Stimulated activated CD8-positive, alpha-beta memory T cell treated with anti-CD3 and anti-CD28 coated beads, Interleukin-4, amount 100 ng/mL, for 48 hours (primary cell): Measurements from ENCODE around the gene UBE2G1.

Experiments
- DNase-seq: peaks from one replicate; pipeline ENCODE4 v3.0.0-alpha.2; 2020

Gene UBE2G1

DNA sequence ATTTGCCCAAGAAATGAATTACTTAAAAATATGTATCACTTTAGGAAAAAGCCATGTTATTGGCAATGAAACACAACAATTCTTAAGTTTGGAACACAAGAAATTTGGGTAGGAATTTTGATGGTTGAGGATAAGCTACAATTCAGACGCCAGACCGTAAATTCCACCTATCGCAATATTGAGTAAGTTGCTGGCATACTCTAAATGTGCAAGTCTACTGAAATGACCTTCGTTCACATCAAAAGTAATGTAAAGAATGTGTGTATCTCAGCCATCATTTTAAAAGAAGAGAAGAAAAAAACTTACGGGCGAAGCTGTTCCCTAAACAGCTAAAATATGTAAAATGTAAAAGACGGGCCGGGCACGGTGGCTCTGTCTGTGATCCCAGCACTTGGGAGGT, 33.4 kb downstream of the UBE2G1 start:
- no peak for DNase-seq

DNA sequence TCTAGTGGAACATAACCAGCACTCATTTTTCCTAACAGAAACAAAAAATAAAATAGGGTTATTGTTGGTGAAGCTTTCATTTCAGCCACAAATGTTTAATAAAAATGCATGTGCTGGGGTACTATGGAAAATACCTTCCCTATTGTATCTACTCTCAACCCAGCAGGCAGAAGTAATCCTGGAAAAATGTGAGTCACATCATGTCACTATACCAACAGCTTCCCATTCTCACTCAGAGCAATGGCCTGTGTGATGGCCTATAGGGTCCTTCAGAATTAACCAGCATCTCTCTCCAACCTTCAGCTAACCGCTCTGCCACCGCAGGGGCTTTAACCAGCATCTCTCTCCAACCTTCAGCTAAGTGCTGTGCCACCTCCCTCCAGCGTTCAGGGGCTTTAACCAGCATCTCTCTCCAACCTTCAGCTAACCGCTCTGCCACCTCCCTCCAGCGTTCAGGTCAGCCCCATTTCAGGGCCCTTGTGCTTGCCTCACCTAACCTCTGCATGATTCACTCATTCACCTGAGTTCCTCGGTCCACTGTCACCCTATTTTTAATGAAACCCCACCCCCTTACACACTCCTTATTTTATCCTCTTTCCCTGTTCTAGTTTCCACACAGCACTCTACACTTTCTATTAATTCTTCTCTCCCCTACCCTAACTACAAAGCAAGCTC, 34.0 kb downstream of the UBE2G1 start:
- no peak for DNase-seq

DNA sequence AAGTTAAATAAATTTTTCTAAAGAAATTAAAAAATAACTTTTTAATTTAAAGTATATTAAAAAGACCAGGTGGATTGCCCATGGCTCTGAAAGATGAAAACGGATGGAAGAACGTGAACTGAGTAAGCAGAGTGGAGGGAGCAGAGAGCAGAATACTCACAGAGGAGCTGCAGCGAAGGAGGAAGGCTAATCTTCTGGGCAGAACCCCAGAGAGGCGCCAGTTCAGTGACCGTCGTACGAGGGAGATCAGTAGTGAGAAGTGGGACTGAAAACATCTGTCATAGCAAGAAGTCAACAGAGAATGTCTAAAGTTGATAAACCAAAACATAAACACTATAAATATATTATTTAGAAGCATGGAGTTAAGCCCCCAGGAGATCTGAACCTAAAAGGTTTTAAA, 34.9 kb downstream of the UBE2G1 start:
- no peak for DNase-seq

DNA sequence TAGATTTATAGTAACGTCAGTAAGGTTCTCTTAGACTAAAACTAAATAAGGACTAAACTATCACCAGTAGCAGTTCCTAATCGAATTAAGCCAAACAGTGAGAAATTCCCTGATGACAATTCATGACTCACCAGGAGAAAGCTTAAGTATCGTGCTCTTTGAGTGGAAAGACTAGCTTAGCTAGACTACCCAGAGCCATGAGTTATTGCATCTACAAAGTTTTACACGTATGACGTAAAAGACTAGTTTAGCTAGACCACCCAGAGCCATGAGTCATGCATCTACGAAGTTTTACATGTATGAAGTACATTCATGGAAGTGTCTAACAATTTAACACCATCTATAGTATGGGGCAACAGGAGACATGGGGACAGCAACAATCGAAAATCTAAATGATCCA, 36.6 kb downstream of the UBE2G1 start:
- DNase-seq, result no peak

DNA sequence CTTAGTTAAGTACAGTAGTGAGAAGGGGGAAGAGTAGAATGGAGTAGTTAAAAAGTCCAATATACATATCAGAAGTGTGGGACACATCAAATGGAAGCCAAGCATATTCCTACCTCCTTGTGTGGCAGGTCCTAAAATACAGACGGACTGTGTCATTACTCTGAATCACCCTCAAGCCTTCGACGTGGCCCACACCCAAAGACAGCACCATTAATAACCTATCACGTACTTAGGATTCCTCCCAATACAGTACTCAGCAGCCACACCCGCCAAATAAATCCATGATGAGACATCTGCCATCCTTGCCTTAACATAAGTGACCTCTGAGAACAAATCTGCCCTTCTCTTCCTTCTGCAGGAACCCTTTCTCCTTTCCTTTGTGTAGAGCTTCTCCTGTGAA, 38.9 kb downstream of the UBE2G1 start:
- no peak for DNase-seq

DNA sequence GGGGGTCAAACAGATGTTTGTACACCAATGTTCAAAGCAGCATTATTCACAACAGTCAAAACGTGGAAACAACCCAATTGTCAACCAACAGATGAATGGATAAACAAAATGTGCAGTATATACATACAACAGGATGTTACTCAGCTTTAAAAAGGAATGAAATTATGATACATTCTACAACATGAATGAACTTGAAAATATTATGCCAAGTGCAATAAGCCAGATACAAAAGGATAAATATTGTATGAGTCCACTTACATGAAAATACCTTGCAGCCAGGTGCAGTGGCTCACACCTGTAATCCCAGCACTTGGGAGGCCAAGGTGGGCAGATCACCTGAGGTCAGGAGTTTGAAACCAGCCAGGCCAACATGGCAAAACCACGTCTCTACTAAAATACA, 39.9 kb downstream of the UBE2G1 start:
- no peak for DNase-seq

DNA sequence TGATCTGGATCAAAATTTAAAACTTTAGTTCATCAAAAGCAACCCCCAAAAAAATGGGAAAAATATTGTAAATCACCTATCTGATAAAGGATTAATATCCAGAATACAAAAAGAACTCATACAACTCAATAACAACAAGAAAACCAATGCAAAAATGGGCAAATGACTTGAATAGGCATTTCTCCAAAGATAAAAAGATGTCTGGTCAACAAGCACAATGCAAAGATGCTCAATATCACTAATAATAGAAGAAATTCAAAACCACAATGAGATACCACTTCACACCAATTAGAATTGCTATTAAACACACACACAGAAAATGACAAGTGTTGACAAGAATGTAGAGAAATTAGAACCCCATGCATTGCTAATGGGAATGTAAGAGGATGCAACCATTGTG, 40.4 kb downstream of the UBE2G1 start:
- DNase-seq, result no peak

DNA sequence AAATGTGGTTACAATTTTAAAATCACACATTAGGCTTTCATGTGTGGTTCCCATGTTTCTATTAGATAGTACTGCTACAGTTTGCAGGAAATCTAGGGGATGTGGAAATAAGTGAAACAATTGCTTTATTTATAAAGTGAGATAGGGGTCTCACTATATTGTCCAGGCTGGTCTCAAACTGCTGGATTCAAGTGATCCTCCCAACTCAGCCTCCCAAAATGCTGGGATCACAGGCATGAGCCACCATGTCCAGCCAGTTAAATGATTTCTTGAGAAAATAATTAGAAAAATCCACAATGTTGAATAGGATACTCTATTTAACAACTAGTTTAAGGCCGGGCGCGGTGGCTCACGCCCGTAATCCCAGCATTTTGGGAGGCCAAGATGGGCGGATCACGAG, 42.0 kb downstream of the UBE2G1 start:
- DNase-seq, result no peak

DNA sequence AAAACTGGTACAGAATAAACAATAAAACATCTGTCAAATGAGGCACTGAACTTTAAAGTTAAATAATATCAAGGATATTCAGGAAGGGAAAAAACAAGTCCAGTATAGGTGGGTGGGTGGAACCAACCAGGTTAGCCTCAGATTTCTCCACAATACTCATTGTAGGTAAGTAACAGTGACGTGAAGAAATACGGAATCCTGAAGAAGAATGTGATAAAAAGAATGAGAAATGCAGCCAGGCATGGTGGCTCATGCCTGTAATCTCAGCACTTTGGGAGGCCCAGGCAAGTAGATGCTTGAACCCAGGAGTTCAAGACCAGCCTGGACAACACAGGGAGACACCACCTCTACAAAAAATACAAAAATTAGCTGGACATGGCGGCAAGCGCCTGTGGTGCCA, 47.3 kb downstream of the UBE2G1 start:
- no peak for DNase-seq

DNA sequence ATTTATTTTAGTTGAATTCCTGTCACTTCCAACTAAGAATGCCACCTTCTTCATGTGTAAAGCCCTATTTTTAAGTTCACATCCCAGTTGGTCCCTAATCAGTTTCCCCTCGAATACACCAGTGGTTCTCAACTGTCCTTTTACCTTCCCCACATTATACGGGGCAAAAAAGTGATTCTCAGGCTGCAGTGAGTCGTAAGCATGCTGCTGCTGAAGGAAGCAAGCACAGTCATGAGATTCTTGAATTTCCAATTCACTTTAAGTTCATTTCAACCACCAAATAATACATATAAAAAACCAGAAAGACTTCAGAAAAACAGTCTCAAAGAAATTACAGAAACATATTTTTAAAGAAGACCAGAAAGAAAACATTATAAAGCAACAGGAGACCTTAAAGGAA, 47.9 kb downstream of the UBE2G1 start:
- DNase-seq, result no peak

DNA sequence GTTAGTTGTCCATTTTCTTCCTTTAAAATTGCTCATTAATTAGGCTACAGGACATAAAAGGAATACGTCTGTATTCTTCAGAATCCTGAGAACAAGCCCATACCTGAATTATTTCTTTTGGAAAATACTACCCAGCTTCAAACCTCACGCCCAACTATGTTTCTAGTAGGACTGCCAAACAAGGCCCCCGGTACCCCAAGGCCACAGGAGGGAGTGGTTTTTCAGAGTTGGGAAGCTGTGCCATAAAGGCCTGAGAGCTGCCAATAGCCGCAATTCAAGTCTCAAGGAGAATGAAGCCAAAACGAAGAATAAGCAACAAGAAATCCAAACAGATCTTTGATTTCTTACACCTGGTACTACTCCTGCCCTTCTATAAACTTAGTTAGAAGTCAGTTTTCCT, 48.3 kb downstream of the UBE2G1 start:
- DNase-seq, result no peak

DNA sequence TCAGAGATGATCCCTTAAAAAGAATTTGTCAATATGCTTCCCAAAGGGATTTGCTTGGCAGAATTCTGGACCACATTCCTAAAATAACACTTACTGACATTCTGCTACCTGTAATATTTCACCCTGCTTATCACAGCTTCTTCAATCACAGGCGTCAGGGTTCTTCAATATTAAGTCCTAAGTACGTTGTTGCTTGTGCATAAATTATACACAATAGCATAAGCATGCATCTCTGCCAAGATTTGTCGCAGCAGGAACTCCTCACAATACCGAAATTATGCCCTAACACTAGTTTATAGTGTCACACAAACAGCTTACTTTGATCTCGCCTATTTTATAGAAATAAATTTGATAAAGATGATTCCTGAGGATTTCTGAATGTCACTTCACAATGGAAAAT, 48.9 kb downstream of the UBE2G1 start:
- DNase-seq, result no peak

DNA sequence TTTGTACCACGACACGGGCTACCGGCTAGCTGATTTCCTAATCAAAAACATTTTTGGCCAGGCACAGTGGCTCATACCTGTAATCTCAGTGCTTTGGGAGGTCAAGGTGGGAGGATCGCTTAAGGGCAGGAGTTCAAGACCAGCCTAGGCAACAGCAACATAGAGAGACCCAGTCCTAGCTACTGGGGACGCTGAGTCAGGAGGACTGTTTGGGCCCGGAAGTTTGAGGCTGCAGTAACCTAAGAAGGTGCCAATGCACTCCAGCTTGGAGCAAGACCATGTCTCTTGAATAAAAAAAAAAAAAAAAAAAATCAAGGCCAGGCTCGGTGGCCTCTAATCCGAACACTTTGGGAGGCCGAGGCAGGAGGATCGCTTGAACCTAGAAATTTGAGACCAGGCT, 49.8 kb downstream of the UBE2G1 start:
- DNase-seq, result no peak

DNA sequence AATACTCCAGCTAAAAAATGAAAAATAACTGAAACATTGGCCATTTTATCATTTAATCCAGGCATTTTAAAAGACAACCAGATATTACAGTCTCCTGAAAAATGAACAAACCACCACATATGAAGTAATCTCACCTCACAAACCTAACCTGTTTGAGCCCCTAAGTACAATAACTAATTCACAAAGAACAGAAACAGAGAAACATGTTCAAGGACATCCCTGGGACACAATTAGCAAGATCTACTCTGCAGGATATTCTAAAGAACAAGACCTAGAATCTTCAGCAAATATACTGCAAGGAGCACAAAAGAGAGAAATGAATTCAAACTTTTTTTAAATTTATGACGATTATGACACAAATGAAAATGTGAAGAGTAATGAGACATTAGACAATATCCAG, 51.9 kb downstream of the UBE2G1 start:
- no peak for DNase-seq

DNA sequence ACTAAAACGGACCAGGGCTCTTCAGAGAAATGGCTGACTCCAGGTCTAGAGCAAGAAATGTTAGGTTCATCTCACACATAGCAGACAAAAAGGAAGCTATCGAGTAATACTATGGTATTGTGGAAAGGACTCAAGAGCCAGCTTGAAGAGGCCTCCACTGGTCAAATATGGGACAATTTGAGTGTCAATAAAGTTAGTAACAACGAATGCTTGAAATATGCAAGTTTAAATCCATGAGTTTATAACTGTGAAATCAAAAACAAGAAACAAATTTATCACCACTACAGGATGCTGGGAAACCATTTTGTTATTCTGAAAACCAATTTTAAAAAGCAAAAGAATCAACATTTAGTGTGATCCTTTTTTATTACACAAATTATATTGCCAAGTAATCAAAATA, 52.3 kb downstream of the UBE2G1 start:
- no peak for DNase-seq

DNA sequence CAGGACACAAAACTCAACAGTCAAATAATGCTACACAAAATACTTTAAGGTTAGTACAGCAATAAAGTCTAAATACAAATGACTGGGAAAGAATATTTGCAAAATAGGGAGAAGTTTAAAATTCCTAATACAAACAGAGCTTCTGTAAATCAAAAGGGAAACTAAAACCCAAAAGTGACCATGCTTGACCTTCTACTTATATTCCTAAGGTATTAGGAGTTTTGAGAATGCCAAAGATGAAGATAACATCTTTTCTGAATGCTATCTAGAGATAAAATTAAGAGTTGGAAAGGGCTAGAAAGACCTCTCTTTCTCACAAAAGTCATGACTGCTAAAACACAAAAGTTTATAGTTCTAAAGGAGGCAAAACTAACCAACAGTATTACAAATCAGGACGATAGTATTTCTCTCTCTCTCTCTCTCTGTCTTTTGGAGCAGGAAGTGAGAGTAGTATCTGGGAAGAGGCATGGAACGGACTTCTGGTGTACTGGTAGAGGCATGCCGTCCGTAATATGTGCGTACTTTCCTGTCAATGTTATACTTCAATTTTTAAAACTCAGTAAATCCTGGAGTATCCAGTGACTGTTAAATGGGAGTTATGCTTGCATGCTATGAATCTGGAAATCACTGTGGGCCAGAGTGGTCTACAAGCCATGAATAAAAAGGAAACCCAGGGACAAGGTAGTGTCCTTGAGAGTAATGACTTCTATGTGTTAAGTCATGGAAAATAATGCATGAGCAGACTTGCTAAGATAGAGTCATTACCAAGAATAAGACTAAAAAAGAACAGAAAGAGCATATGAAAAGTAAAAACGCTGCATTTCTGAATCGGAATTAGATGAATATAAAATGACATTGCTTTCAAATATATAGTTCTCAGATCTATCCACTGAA, 53.0 kb downstream of the UBE2G1 start:
- no peak for DNase-seq

DNA sequence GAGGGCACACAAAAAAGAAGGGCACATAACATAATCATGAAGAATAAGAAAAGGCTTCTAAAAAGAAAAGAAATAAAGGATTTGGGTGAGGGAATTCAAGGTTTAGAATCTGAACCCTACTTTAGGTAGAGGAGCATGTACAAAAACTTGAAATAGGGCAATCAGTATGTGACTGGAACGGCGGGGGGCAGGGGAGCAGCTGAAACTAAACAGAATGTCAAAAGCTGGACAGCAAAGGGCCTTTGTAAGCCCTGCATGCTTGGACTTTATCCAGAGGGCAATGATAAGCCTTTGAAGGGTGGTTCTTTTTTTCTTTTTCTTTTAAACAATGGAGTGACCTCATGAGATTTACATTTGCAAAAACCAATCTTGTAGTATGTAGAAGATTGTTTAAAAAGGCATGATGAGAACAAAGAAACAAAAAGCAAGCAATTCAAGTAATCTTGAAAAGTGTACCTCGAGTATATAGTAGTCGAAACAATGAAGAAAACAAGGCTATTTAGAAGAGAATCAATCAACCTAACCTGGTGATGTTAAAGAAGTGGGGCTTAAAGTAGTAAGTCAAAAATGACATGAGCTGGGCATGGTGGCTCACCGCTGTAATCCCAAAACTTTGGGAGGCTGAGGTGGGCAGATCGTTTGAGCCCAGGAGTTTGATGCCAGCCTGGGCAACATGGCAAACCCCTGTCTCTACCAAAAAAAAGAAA, 56.0 kb downstream of the UBE2G1 start:
- no peak for DNase-seq

DNA sequence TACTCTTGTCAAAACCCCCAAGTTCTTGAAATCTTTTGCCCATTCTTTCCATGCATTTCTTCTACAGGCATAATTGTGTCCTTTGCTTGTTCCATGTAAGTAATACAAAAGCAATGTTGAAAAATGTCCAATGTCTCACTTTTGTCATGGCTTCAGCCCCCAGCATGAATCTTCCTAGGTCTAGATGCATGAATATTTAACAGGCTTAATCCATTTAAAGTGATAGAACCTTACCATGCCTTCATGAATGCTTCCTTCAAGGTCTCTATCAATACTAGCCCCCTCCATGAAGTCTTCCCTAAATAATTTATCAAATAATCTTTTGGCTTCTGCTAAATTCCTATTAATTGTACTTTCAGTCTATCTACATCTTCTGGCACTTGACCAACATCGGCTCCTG, 56.6 kb downstream of the UBE2G1 start:
- DNase-seq, result no peak

DNA sequence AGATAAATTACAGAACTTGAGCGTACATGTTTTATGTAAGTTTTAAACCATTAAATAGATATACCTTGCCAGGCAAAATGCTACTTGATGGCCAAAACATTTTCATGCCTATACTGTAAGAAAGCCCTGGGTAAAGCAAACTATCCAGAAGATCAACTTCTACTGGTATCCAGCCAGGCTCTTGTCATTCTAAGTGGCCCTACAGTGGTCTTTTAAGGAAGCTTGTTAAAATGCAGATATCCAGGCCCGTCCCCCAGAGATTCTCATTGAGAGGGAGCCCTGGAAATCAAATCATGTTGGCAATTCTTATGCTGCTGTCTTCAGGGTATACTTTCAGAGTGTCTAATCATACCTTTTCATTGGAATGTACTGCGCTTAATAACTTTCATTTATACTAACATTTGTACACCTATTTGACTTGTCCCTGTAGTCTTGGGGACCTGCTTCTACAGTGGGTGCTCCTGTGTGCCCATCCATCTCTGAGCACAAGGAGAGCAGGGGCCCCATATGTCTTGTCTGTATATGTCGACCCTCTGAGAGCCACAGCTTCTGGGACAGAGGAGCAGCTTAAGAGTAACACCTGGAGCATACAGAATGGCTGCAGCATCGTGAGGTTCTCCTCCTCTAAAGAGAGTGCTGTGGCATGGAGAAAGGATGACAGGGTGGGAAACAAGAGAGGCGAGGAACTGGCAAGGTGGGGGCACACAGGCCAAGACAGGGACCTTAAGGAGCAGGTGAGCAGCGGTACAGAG, 59.1 kb downstream of the UBE2G1 start:
- no peak for DNase-seq

DNA sequence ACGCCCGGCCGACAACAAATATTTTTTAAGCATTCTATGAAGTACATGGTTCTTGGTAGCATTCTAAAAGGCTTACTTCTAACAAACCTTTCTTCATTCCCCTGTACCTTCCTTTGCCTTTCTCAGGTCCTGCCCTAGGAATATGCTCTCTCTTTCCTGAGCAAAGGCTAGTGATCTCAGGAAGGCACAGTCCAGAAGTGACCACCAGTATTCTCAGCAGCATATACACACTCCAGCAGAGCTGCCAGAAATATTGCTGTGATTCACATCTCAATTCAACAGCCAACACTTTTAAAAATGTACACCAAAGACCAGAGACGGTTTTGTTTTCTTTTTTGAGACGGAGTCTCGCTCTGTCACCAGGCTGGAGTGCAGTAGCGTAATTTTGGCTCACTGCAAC, 61.3 kb downstream of the UBE2G1 start:
- DNase-seq, result no peak

DNA sequence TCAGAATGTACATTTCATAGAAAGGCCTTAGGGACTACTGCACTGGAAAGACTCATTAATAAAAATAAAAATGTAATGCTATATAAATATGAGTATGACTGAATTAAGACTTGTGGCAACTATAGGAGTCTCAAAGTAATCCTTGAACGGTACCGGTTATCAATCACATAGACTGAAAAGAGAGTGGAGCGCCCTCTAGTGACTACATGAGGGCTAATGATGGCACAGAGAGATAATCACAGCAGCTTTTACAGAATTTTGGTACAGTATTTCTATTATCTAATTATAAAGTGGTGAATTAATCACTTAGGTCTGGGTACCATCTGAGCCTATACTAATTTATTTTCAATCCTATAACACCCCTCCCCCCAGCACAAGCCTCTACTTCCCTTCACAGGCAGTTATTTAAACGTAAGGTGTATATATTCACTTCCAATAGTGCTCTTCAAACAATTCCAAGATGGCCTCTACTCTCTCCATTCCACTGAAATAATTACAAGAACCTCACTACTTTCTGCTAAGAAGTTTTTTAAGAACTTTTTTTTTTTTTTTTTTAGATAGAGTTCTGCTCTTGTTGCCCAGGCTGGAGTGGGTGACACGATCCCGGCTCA, 62.0 kb downstream of the UBE2G1 start:
- DNase-seq, result peak; percentile 70

DNA sequence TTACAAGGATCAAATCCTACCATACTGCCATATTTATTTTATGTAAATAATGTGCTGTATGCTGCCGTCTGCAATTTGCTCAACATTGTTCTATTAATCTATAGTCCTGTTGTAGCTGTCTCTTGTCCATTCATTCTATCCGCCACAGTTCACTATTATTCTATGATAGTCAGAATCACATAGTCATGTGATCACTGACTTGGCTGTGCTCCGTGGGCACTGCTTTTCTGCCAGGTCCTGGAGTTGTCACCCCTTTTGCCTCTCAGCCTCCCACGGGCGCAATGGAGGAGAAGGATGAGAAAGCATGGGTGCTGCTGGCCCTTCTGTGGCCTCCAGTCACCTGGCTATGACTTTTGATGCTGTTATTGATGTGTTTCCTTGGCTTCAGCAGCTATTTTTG, 65.4 kb downstream of the UBE2G1 start:
- no peak for DNase-seq

DNA sequence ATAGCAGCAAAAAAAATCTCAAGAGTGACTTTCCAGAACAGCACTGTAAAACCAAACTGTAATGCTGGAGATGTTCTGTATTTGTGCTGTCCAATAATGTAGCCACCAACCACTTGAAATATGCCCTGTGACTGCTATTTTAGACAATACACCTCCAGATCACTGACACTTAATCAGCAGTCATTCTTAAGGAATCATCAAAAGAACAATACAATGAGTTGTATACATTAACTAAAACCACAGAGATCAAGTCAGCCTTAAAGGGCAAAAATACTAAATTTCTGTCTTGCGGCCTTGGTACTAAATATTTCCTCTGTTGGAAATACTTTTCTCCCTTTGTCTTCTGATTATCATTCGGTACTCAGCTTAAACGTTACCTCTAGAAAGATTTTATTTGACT, 69.1 kb downstream of the UBE2G1 start:
- no peak for DNase-seq
